K562 (cell line): Measurements from ENCODE around the gene IQCC. TPM values are rescaled to one million over a fixed set of nuclear protein-coding genes. Genes with fewer than 3 reads are reported as not detected.
A peak's percentile ranks its signal among the peaks of the same experiment; 100 is the strongest.

Experiments
- E4F1 ChIP-seq: fragments of 250-450 bp; sonication (Bioruptor Pico); IDR thresholded peaks from 2 replicates; pipeline ENCODE4 v1.5.0; 2021; ENCODE audit warnings: mild to moderate bottlenecking, borderline replicate concordance
- GATAD2B ChIP-seq: fragments of 450-650 bp; IDR thresholded peaks from 2 replicates; pipeline ENCODE4 v1.6.1; 2017; ENCODE audit warnings: mild to moderate bottlenecking, borderline replicate concordance
- GTF2E2 ChIP-seq: fragments of 200-800 bp; sonication (Bioruptor generic); IDR thresholded peaks from 2 replicates; pipeline ENCODE4 v1.6.1; 2016; ENCODE audit warnings: missing genetic modification characterization, missing compliant biosample characterization
- HDAC8 ChIP-seq: fragments of 450-650 bp; IDR thresholded peaks from 2 replicates; pipeline ENCODE4 v1.6.1; 2016; ENCODE audit warnings: mild to moderate bottlenecking, missing genetic modification characterization, moderate library complexity, missing compliant biosample characterization
- HOXB6 ChIP-seq: fragments of 250-450 bp; sonication (Bioruptor Pico); IDR thresholded peaks from 2 replicates; pipeline ENCODE4 v1.5.1; 2022; ENCODE audit warnings: mild to moderate bottlenecking, borderline replicate concordance
- KDM5B ChIP-seq: fragments of 200-600 bp; sonication (generic); IDR thresholded peaks from 2 replicates; pipeline ENCODE4 v1.6.1; 2012; ENCODE audit warnings: low read depth, mild to moderate bottlenecking, moderate library complexity, low read length, control low read depth, inconsistent platforms; ENCODE audit not compliant: insufficient replicate concordance
- MLX ChIP-seq, 2 experiments: fragments of 450-650 bp in 1 of 2; sonication (generic) in 1 of 2; formaldehyde crosslinking; conservative IDR thresholded peaks; 2 replicates each; pipeline versions ENCODE4 v1.4.0 to v1.8.1; 2020 to 2022; ENCODE audit warnings: mild to moderate bottlenecking in 1 of 2, missing genetic modification reagents in 1 of 2
- MYNN ChIP-seq, 2 experiments: sonication (generic); formaldehyde crosslinking in 1 of 2; IDR thresholded peaks; 2 replicates each; pipeline versions ENCODE4 v1.5.0 to v1.6.1; 2016 to 2020; ENCODE audit warnings: antibody characterized with exemption in 1 of 2, missing genetic modification reagents in 1 of 2
- NEUROD1 ChIP-seq: fragments of 150-350 bp; IDR thresholded peaks from 2 replicates; pipeline ENCODE4 v1.6.1; 2014; ENCODE audit warnings: borderline replicate concordance, low read length, low read depth; ENCODE audit not compliant: partially characterized antibody
- POLR2A ChIP-seq: fragments of 450-650 bp; conservative IDR thresholded peaks from 2 replicates; pipeline ENCODE4 v1.6.1; 2016
- SAFB2 ChIP-seq: fragments of 200-400 bp; formaldehyde crosslinking; IDR thresholded peaks from 2 replicates; pipeline ENCODE4 v1.6.1; 2018; ENCODE audit warnings: borderline replicate concordance, low read length, low read depth, moderate library complexity; ENCODE audit not compliant: severe bottlenecking
- SMAD4 ChIP-seq: fragments of 250-450 bp; sonication (Bioruptor Pico); conservative IDR thresholded peaks from 2 replicates; pipeline ENCODE4 v1.8.0; 2021; ENCODE audit warnings: inconsistent platforms, mild to moderate bottlenecking, moderate library complexity
- TSC22D4 ChIP-seq: fragments of 450-650 bp; IDR thresholded peaks from 2 replicates; pipeline ENCODE4 v1.6.1; 2016; ENCODE audit warnings: missing genetic modification characterization, missing biosample characterization, control low read depth
- ZNF282 ChIP-seq: sonication (generic); formaldehyde crosslinking; IDR thresholded peaks from 2 replicates; pipeline ENCODE4 v1.8.1; 2023; ENCODE audit warnings: missing genetic modification reagents
- polyA plus RNA-seq, 8 experiments: library from polyadenylated mRNA; depleted of rRNA in 4 of 8; stranded (reverse) in 5 of 8; unstranded in 3 of 8; fragments of >200 nt; fragmentation: Nextera tagmentation in 2 of 8; fragmentation: Illumina TruSeq in 1 of 8; extraction: Ambion mirVana in 2 of 8; extraction: Trizol in 1 of 8; gene quantifications; 2 replicates each; pipeline versions ENCODE4 v1.2.1 to v1.2.3, GENCODE V29; 2011 to 2014; ENCODE audit warnings: inconsistent platforms in 1 of 8, missing spikeins in 1 of 8
- total RNA-seq, 7 experiments: library from RNA; depleted of rRNA in 6 of 7; stranded (reverse); fragments of >200 nt in 6 of 7; fragmentation: Illumina TruSeq in 2 of 7; extraction: Trizol in 2 of 7; gene quantifications; 2 replicates each; pipeline versions ENCODE4 v1.2.1 to v1.2.3, GENCODE V29; 2011 to 2021; ENCODE audit warnings: low replicate concordance in 1 of 7
- TF ChIP-seq, protein P1 (sequence below): fragments of 250-450 bp; sonication (Bioruptor Pico); IDR thresholded peaks from 2 replicates; pipeline ENCODE4 v1.8.0; 2021; ENCODE audit warnings: borderline replicate concordance, mild to moderate bottlenecking, moderate library complexity; ENCODE audit not compliant: poor library complexity, severe bottlenecking

The IQCC gene
- total and polyA plus RNA-seq, 9 of the 15 experiments (the other 6 are each of a cell fraction or from before 2014, with no cell fraction given) = 8.1 to 16.5 (median 10.7) TPM

DNA sequence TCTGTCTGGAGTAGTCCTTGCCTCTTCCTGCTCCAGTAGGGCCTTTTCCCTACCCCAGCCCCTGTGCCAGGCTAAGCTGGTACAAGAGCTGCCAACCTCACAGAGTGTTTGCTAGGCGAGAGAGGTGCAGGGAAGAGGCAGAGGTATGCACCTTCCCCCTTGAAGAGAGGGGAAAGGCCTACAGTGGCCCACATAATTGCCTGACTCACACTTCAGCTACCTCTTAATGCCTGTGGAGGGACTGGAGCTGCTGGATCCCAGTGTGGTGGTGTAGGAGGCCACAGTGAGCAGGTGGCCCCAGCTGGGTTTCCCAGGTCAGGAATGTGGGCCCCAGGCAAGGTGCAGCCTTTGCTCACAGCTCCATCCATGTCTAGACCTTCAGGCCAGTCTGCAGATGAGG is 8.4 kb upstream of the IQCC start (continued):
- no peak for TF ChIP-seq GTF2E2
- TF ChIP-seq HOXB6 (CRISPR knock-in tag) = no peak
- peak; percentile 44; the same call in 1 of the 2 replicates for TF ChIP-seq POLR2A
- no peak for TF ChIP-seq HDAC8 (tag)
- TF ChIP-seq GATAD2B = no peak
- no peak for TF ChIP-seq SAFB2
- TF ChIP-seq KDM5B = no peak
- no peak for TF ChIP-seq MLX (CRISPR knock-in tag; conservative IDR thresholded peaks at IDR 0.05)
- TF ChIP-seq SMAD4 (CRISPR knock-in tag) = no peak
- TF ChIP-seq MYNN (IDR thresholded peaks at IDR 0.05) = 0 out of 2 replicates have a peak, but pooled peaks have one; percentile 10
- TF ChIP-seq MYNN (CRISPR knock-in tag; IDR thresholded peaks at IDR 0.05) = no peak
- no peak for TF ChIP-seq NEUROD1
- no peak for TF ChIP-seq E4F1 (CRISPR knock-in tag)
- TF ChIP-seq, protein P1, sequence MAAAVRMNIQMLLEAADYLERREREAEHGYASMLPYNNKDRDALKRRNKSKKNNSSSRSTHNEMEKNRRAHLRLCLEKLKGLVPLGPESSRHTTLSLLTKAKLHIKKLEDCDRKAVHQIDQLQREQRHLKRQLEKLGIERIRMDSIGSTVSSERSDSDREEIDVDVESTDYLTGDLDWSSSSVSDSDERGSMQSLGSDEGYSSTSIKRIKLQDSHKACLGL (CRISPR knock-in tag) = no peak
- 0 out of 2 replicates have a peak, but pooled peaks have one; percentile 29 for TF ChIP-seq ZNF282 (CRISPR knock-in tag)
- no peak for TF ChIP-seq TSC22D4 (tag)
- TF ChIP-seq, all 486 proteins: peak for 4
